ENCODE measurements around the gene GTF3C5.
"Not testable (repeated sequence)": the region's sequence is repeated elsewhere in the genome, so short reads cannot be mapped to it uniquely, and the experiment has no call there.

Gene GTF3C5

GRCh38 chr9:133072210-133072609 is 41.4 kb downstream of the GTF3C5 start:
- DNase-seq: not testable (repeated sequence)

GRCh38 chr9:133073086-133074014 is 42.6 kb downstream of the GTF3C5 start:
- DNase-seq: no peak

- no peak for DNase-seq
Measured at GRCh38 chr9:133074111-133074651, 43.4 kb downstream of the GTF3C5 start.

GRCh38 chr9:133075925-133076630 is 45.3 kb downstream of the GTF3C5 start:
- no peak for DNase-seq

- no peak for DNase-seq
Measured at GRCh38 chr9:133076691-133077090, 45.9 kb downstream of the GTF3C5 start.

- no peak for DNase-seq
Measured at GRCh38 chr9:133078486-133078885, 47.7 kb downstream of the GTF3C5 start.

- DNase-seq: no peak
Measured at GRCh38 chr9:133080161-133080560, 49.4 kb downstream of the GTF3C5 start.

GRCh38 chr9:133080786-133081779 is 50.3 kb downstream of the GTF3C5 start:
- not testable (repeated sequence) for DNase-seq

GRCh38 chr9:133081957-133082644 is 51.3 kb downstream of the GTF3C5 start:
- not testable (repeated sequence) for DNase-seq

- DNase-seq: not testable (repeated sequence)
Measured at GRCh38 chr9:133083688-133084087, 52.9 kb downstream of the GTF3C5 start.

- DNase-seq: not testable (repeated sequence)
Measured at GRCh38 chr9:133086212-133086860, 55.5 kb downstream of the GTF3C5 start.

GRCh38 chr9:133086894-133087293 is 56.1 kb downstream of the GTF3C5 start:
- DNase-seq: no peak

GRCh38 chr9:133087429-133088145 is 56.8 kb downstream of the GTF3C5 start:
- no peak for DNase-seq

- DNase-seq: no peak
Measured at GRCh38 chr9:133088146-133088750, 57.5 kb downstream of the GTF3C5 start.

GRCh38 chr9:133088756-133089155 is 58.0 kb downstream of the GTF3C5 start:
- DNase-seq: no peak

- no peak for DNase-seq
Measured at GRCh38 chr9:133089271-133089671, 58.5 kb downstream of the GTF3C5 start.

GRCh38 chr9:133090187-133090586 is 59.4 kb downstream of the GTF3C5 start:
- no peak for DNase-seq

- DNase-seq: no peak
Measured at GRCh38 chr9:133090752-133091385, 60.1 kb downstream of the GTF3C5 start.

- DNase-seq: not testable (repeated sequence)
Measured at GRCh38 chr9:133094351-133094750, 63.6 kb downstream of the GTF3C5 start.

All from GOT3 (cell line).